HepG2 (cell line): ENCODE results near the gene ZDHHC8. TPM values are rescaled to one million over a fixed set of nuclear protein-coding genes. Genes with fewer than 3 reads are reported as not detected.

Source experiments
- ATAC-seq: fragments of 200-7000 bp; cut with Tn5 transposase; 3 replicates; pipeline ENCODE4 v1.9.1; 2020; ENCODE audit warnings: mild to moderate bottlenecking, moderate library complexity
- BruUV-seq: library from RNA; stranded (reverse); fragments of 400-500 nt; replicated peaks from 2 replicates; lab custom pipeline; 2021; lab: Mats Ljungman, UMichigan
- CTCF ChIA-PET: fragments of 300-600 bp; formaldehyde crosslinking; extraction: SDS; loops from one replicate; lab custom pipeline; 2021; ENCODE audit warnings: low total read pairs, inconsistent platforms, low intra/inter-chr PET ratio; lab: Yijun Ruan, JAX
- POLR2A ChIA-PET: fragments of 350-600 bp; sonication (Branson Sonifier 250); formaldehyde crosslinking; loops from one replicate; lab custom pipeline; 2020; ENCODE audit warnings: antibody characterized with exemption, inconsistent platforms; lab: Yijun Ruan, JAX
- DNase-seq: peaks from one replicate; pipeline ENCODE4 v3.0.0-alpha.2; 2015; ENCODE audit warnings: low spot score
- FAIRE-seq: peaks from 3 replicates; lab custom pipeline; 2011; peaks lifted over from hg19 to GRCh38; lab: Jason Lieb, UNC
- H2AFZ ChIP-seq: one replicate; pipeline ENCODE4 v1.6.1; 2011; ENCODE audit warnings: low read length, inconsistent platforms
- H3K27ac ChIP-seq: fragments of 300-600 bp; 3 replicates; pipeline ENCODE4 v1.8.0; 2011; ENCODE audit warnings: mixed run types, mild to moderate bottlenecking, mixed read lengths, low read length, inconsistent platforms; ENCODE audit not compliant: insufficient read depth; ENCODE audit errors: extremely low read length
- H3K27me3 ChIP-seq, 2 experiments: fragments of 200-600 bp in 1 of 2; 2 replicates in 1 of 2; 3 replicates in 1 of 2; pipeline versions ENCODE4 v1.6.0 to v1.8.0; 2011; ENCODE audit warnings: low read length in 2 of 2, mild to moderate bottlenecking in 2 of 2, moderate library complexity in 2 of 2, inconsistent platforms in 1 of 2; ENCODE audit not compliant: insufficient read depth in 2 of 2, control insufficient read depth in 1 of 2
- H3K36me3 ChIP-seq, 2 experiments: fragments of 200-600 bp in 1 of 2; replicated peaks in 1 of 2; 2 replicates in 1 of 2; 3 replicates in 1 of 2; pipeline versions ENCODE4 v1.5.1 to v1.8.0; 2011; ENCODE audit warnings: low read length in 2 of 2, inconsistent platforms in 1 of 2; ENCODE audit not compliant: insufficient read depth in 2 of 2, control insufficient read depth in 1 of 2
- H3K4me1 ChIP-seq: 2 replicates; pipeline ENCODE4 v1.5.1; 2012; ENCODE audit warnings: low read length, inconsistent platforms; ENCODE audit not compliant: insufficient read depth
- H3K4me2 ChIP-seq: 2 replicates; pipeline ENCODE4 v1.6.0; 2011; ENCODE audit warnings: low read depth, low read length, inconsistent platforms
- H3K4me3 ChIP-seq, 3 experiments: fragments of 200-600 bp in 1 of 3; sonication (generic), shearing (Covaris generic) in 1 of 3; replicated peaks in 1 of 3; 2 replicates each; pipeline ENCODE4 v1.5.1; 2011 to 2016; ENCODE audit warnings: low read length in 3 of 3, inconsistent platforms in 2 of 3, low read depth in 2 of 3, mild to moderate bottlenecking in 2 of 3, control low read depth in 1 of 3, mixed read lengths in 1 of 3; ENCODE audit not compliant: insufficient read depth in 1 of 3
- H3K79me2 ChIP-seq: one replicate; pipeline ENCODE4 v1.6.1; 2011; ENCODE audit warnings: low read length, inconsistent platforms; ENCODE audit not compliant: insufficient read depth
- H3K9ac ChIP-seq: 2 replicates; pipeline ENCODE4 v1.6.0; 2011; ENCODE audit warnings: mild to moderate bottlenecking, low read depth, low read length, inconsistent platforms; ENCODE audit not compliant: insufficient read depth
- H3K9me3 ChIP-seq: 2 replicates; pipeline ENCODE4 v1.5.1; 2012; ENCODE audit warnings: mild to moderate bottlenecking, low read length
- H4K20me1 ChIP-seq: 2 replicates; pipeline ENCODE4 v1.6.0; 2011; ENCODE audit warnings: inconsistent platforms, mild to moderate bottlenecking, low read length, moderate library complexity; ENCODE audit not compliant: insufficient read depth
- CEBPG ChIP-seq: IDR thresholded peaks from 2 replicates; pipeline ENCODE4 v1.6.1; 2016
- HDAC6 ChIP-seq: fragments of 200-600 bp; sonication (generic); IDR thresholded peaks from 2 replicates; pipeline ENCODE4 v1.7.0; 2017; ENCODE audit warnings: mild to moderate bottlenecking, antibody characterized with exemption, low read length, low read depth
- MAFK ChIP-seq, 2 experiments: IDR thresholded peaks in 1 of 2; conservative IDR thresholded peaks in 1 of 2; 2 replicates each; pipeline ENCODE4 v1.6.1; 2011; ENCODE audit warnings: improper control_type of control experiment in 2 of 2, low read length in 2 of 2
- MNT ChIP-seq: fragments of 450-650 bp; IDR thresholded peaks from 2 replicates; pipeline ENCODE4 v1.6.1; 2016
- NBN ChIP-seq: fragments of 450-650 bp; conservative IDR thresholded peaks from 2 replicates; pipeline ENCODE4 v1.6.1; 2017
- PAX8 ChIP-seq: sonication (generic); formaldehyde crosslinking; IDR thresholded peaks from 2 replicates; pipeline ENCODE4 v1.8.0; 2022; ENCODE audit warnings: mild to moderate bottlenecking, missing genetic modification reagents, borderline replicate concordance
- RBM22 ChIP-seq: fragments of 200-400 bp; formaldehyde crosslinking; optimal IDR thresholded peaks from 2 replicates; pipeline ENCODE3; 2017; ENCODE audit warnings: mild to moderate bottlenecking, low read length, moderate library complexity
- SOX5 ChIP-seq: IDR thresholded peaks from 2 replicates; pipeline ENCODE4 v1.6.1; 2016; ENCODE audit warnings: borderline replicate concordance
- SRSF9 ChIP-seq: fragments of 200-400 bp; formaldehyde crosslinking; IDR thresholded peaks from 2 replicates; pipeline ENCODE4 v1.6.1; 2018; ENCODE audit warnings: borderline replicate concordance, mild to moderate bottlenecking, low read depth, low read length; ENCODE audit not compliant: insufficient read depth, poor library complexity, severe bottlenecking
- ZMYM2 ChIP-seq: sonication (generic); formaldehyde crosslinking; IDR thresholded peaks from 2 replicates; pipeline ENCODE4 v1.8.0; 2022; ENCODE audit warnings: mild to moderate bottlenecking, missing genetic modification reagents
- ZNF326 ChIP-seq: sonication (generic); formaldehyde crosslinking; IDR thresholded peaks from 2 replicates; pipeline ENCODE4 v1.4.0; 2020; ENCODE audit warnings: missing genetic modification reagents, borderline replicate concordance
- ZNF496 ChIP-seq: sonication (generic); formaldehyde crosslinking; IDR thresholded peaks from 2 replicates; pipeline ENCODE4 v1.8.1; 2023; ENCODE audit warnings: mild to moderate bottlenecking, moderate library complexity, missing genetic modification reagents; ENCODE audit not compliant: insufficient replicate concordance
- ZNF784 ChIP-seq: sonication (generic); formaldehyde crosslinking; IDR thresholded peaks from 2 replicates; pipeline ENCODE4 v1.5.1; 2020; ENCODE audit warnings: missing genetic modification reagents, mild to moderate bottlenecking, borderline replicate concordance
- WGBS: methylation state at CpG from one replicate; pipeline ENCODE4 v1.1.6; 2017; ENCODE audit warnings: low lambda C conversion rate; 5-methylcytosine and 5-hydroxymethylcytosine counted together
- in situ Hi-C: cut with HindIII; loops from 2 replicates; pipeline ENCODE4 v1.10.0; 2017; ENCODE audit warnings: low pct_unique_long_range_greater_than_20kb; ENCODE audit not compliant: extremely low pct_ligation_motif_present
- intact Hi-C: fragments of 100-400 bp; cut with micrococcal nuclease; formaldehyde crosslinking; loops from one replicate; pipeline ENCODE4 v1.10.0; 2022; ENCODE audit not compliant: unreplicated experiment
- polyA plus RNA-seq, 8 experiments: library from polyadenylated mRNA; depleted of rRNA in 3 of 8; stranded (reverse) in 7 of 8; unstranded in 1 of 8; fragments of >200 nt; fragmentation: Illumina TruSeq in 4 of 8; extraction: Trizol in 4 of 8; gene quantifications; 2 replicates each; pipeline versions ENCODE4 v1.2.1 to v1.2.3, GENCODE V29; 2011 to 2016; ENCODE audit warnings: low read depth in 4 of 8, missing spikeins in 1 of 8, mixed read lengths in 1 of 8; ENCODE audit not compliant: insufficient read depth in 1 of 8
- total RNA-seq, 5 experiments: library from RNA; depleted of rRNA; stranded (reverse); fragments of >200 nt; fragmentation: Illumina TruSeq; extraction: Trizol; gene quantifications; 2 replicates each; pipeline ENCODE4 v1.2.3, GENCODE V29; 2016; ENCODE audit warnings: low read depth in 1 of 5

Gene ZDHHC8
- total and polyA plus RNA-seq, 2 of the 13 experiments (the other 11 are each of a cell fraction or from before 2014, with no cell fraction given), result 7.5 to 21.3 TPM

- no peak overlapping the region for H3K4me2 ChIP-seq
- TF ChIP-seq SRSF9 (no peak), NBN (no peak), PAX8 (no peak), MNT (no peak), RBM22 (no peak), ZNF496 (CRISPR knock-in tag) (no peak), ZNF784 (no peak), ZMYM2 (CRISPR knock-in tag) (no peak), HDAC6 (no peak), SOX5 (CRISPR knock-in tag) (no peak), ZNF326 (CRISPR knock-in tag) (no peak), MAFK (conservative IDR thresholded peaks at IDR 0.05 in 1 of 2, IDR thresholded peaks at IDR 0.05 in 1 of 2; ENCODE audit: low read length in 2 of 2) (no peak), CEBPG (CRISPR knock-in tag) (no peak)
- TF ChIP-seq, all 625 proteins: peak for 0
- intact Hi-C loops (no loop called here), in situ Hi-C loops (no loop called here)
- H3K27me3 ChIP-seq, result peaks cover 15 to 49% of the 10 kb centered on the region in 2 experiments; a peak in 4 of 5 replicates
- no peaks in the 10 kb centered on the region for H4K20me1 ChIP-seq
- ChIA-PET CTCF (no interaction called here), POLR2A (no interaction called here)
- DNase-seq (no peak), FAIRE-seq (no peak), ATAC-seq (no peak)
- H3K27ac ChIP-seq, result no peak overlapping the region
- BruUV-seq, result no TSS peak
- WGBS, result 64% methylated on average over 6 of the region's 6 CpGs
- no peaks in the 10 kb centered on the region for H3K36me3 ChIP-seq
- H2AFZ ChIP-seq, result no peak overlapping the region
- H3K9me3 ChIP-seq, result no peaks in the 10 kb centered on the region
- no peak overlapping the region for H3K4me3 ChIP-seq
- no peaks in the 10 kb centered on the region for H3K4me1 ChIP-seq
- no peak overlapping the region for H3K9ac ChIP-seq
- no peaks in the 10 kb centered on the region for H3K79me2 ChIP-seq
Measured at GRCh38 chr22:20188567-20188877, 56.9 kb downstream of the ZDHHC8 start.
